Suprapubic skin (tissue), 4 donors: ENCODE results near the gene IL15RA.

Experiments used
- EP300 ChIP-seq: sonication (generic); formaldehyde crosslinking; IDR thresholded peaks from one replicate; pipeline ENCODE4 v1.6.1; 2017; ENCODE audit warnings: antibody characterized with exemption
- POLR2A ChIP-seq, 2 donors: fragments of 450-650 bp; IDR thresholded peaks; one replicate each; pipeline ENCODE4 v1.6.1; 2017; ENCODE audit warnings: antibody characterized with exemption in 2 of 2, mild to moderate bottlenecking in 2 of 2, moderate library complexity in 2 of 2
- POLR2AphosphoS5 ChIP-seq, 3 donors: sonication (generic); formaldehyde crosslinking; IDR thresholded peaks; one replicate each; pipeline ENCODE4 v1.6.1; 2017; ENCODE audit warnings: antibody characterized with exemption in 3 of 3
- TF ChIP-seq, protein P1 (sequence below), 2 donors: fragments of 200-600 bp in 1 of 2; fragments of 450-650 bp in 1 of 2; sonication (generic) in 1 of 2; IDR thresholded peaks; one replicate each; pipeline ENCODE4 v1.5.1; 2016 to 2019; ENCODE audit warnings: antibody characterized with exemption in 2 of 2, mild to moderate bottlenecking in 1 of 2, moderate library complexity in 1 of 2

DNA sequence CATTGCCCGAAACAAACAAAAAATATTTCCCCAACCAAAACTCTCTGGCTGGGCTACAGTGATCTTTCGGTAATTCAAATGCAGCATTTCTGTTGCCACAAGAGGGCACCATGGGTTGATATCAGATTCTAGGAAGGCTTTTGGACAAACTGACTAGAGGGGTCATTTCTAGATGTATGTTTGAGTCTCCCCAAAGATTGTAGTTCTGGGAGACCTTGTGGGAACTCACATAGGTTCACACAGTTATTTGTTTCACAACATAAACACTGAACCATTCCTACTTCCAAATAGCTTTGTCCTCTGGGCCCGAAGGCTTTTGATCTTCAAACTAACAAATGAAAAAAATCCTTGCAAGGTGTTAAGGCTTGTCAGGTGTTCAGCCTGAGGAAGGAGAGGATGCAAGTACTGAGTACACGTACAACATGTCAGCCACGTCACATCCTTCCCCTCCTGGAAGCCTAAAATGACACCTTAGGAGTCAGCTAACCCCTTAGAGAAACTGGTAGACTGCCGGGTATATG lies 37.0 kb upstream of the IL15RA start:
- TF ChIP-seq, protein P1, sequence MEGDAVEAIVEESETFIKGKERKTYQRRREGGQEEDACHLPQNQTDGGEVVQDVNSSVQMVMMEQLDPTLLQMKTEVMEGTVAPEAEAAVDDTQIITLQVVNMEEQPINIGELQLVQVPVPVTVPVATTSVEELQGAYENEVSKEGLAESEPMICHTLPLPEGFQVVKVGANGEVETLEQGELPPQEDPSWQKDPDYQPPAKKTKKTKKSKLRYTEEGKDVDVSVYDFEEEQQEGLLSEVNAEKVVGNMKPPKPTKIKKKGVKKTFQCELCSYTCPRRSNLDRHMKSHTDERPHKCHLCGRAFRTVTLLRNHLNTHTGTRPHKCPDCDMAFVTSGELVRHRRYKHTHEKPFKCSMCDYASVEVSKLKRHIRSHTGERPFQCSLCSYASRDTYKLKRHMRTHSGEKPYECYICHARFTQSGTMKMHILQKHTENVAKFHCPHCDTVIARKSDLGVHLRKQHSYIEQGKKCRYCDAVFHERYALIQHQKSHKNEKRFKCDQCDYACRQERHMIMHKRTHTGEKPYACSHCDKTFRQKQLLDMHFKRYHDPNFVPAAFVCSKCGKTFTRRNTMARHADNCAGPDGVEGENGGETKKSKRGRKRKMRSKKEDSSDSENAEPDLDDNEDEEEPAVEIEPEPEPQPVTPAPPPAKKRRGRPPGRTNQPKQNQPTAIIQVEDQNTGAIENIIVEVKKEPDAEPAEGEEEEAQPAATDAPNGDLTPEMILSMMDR (IDR thresholded peaks at IDR 0.05) = peak; percentile 69 to 78
- TF ChIP-seq POLR2A (IDR thresholded peaks at IDR 0.05) = no peak
- no peak for TF ChIP-seq POLR2AphosphoS5 (IDR thresholded peaks at IDR 0.05)
- TF ChIP-seq EP300 = no peak
